ENCODE results near the gene EDDM3A. TPM values are rescaled to one million over a fixed set of nuclear protein-coding genes. Genes with fewer than 3 reads are reported as not detected.

The EDDM3A gene
- total RNA-seq, 1 donor from 2014 or later, result not detected

- H3K36me3 Mint-ChIP-seq (ENCODE audit: unreplicated experiment), result no peaks in the 10 kb centered on the region
- no peak for DNase-seq
- no peak for TF ChIP-seq CTCF (IDR thresholded peaks at IDR 0.05; ENCODE audit: partially characterized antibody, unreplicated experiment)
- H3K9me3 Mint-ChIP-seq (ENCODE audit: unreplicated experiment), result no peaks in the 10 kb centered on the region
- H3K4me3 Mint-ChIP-seq (ENCODE audit: unreplicated experiment), result no peak overlapping the region
- H3K27me3 Mint-ChIP-seq (ENCODE audit: unreplicated experiment), result no peaks in the 10 kb centered on the region
- no peak overlapping the region for H3K27ac Mint-ChIP-seq (ENCODE audit: unreplicated experiment)
- no peaks in the 10 kb centered on the region for H3K4me1 Mint-ChIP-seq (ENCODE audit: low read depth, unreplicated experiment)
These were observed 45.5 kb downstream of the EDDM3A start for GRCh38 chr14:20791187-20791586.

DNA sequence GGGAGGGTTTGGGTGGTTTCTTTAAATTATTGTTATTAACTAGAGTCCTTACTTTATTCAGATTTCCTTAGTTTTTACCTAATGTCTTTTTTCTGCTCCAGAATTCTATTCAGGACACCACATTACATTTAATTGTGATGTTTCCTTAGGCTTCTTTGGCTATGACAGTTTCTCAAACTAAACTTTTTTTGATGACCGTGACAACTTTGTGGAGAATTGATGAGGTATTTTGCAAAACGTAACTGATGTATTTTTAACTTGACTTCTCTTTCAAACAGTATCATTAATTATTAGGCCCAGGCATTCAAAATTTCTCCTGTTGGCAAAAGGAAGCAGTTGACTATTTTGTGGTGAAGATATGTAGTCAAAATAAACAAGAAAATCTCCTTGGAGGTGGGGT, 45.9 kb downstream of the EDDM3A start:
- H3K4me3 Mint-ChIP-seq (ENCODE audit: unreplicated experiment), result no peak overlapping the region
- H3K27ac Mint-ChIP-seq (ENCODE audit: unreplicated experiment), result no peak overlapping the region
- H3K9me3 Mint-ChIP-seq (ENCODE audit: unreplicated experiment), result no peaks in the 10 kb centered on the region
- TF ChIP-seq CTCF (IDR thresholded peaks at IDR 0.05; ENCODE audit: partially characterized antibody, unreplicated experiment), result no peak
- no peaks in the 10 kb centered on the region for H3K4me1 Mint-ChIP-seq (ENCODE audit: low read depth, unreplicated experiment)
- H3K27me3 Mint-ChIP-seq (ENCODE audit: unreplicated experiment), result no peaks in the 10 kb centered on the region
- no peaks in the 10 kb centered on the region for H3K36me3 Mint-ChIP-seq (ENCODE audit: unreplicated experiment)
- no peak for DNase-seq

- H3K27ac Mint-ChIP-seq (ENCODE audit: unreplicated experiment), result no peak overlapping the region
- no peaks in the 10 kb centered on the region for H3K4me1 Mint-ChIP-seq (ENCODE audit: low read depth, unreplicated experiment)
- H3K27me3 Mint-ChIP-seq (ENCODE audit: unreplicated experiment), result no peaks in the 10 kb centered on the region
- H3K36me3 Mint-ChIP-seq (ENCODE audit: unreplicated experiment), result no peaks in the 10 kb centered on the region
- H3K4me3 Mint-ChIP-seq (ENCODE audit: unreplicated experiment), result no peak overlapping the region
- DNase-seq, result no peak
- TF ChIP-seq CTCF (IDR thresholded peaks at IDR 0.05; ENCODE audit: partially characterized antibody, unreplicated experiment), result no peak
- no peaks in the 10 kb centered on the region for H3K9me3 Mint-ChIP-seq (ENCODE audit: unreplicated experiment)
These were observed 46.9 kb downstream of the EDDM3A start for GRCh38 chr14:20792556-20792955.

- Mint-ChIP-seq H3K4me3 (ENCODE audit: unreplicated experiment) (no peak overlapping the region), H3K4me1 (ENCODE audit: low read depth, unreplicated experiment) (peaks cover 6% of the 10 kb centered on the region), H3K36me3 (ENCODE audit: unreplicated experiment) (no peaks in the 10 kb centered on the region), H3K27me3 (ENCODE audit: unreplicated experiment) (no peaks in the 10 kb centered on the region), H3K9me3 (ENCODE audit: unreplicated experiment) (no peaks in the 10 kb centered on the region), H3K27ac (ENCODE audit: unreplicated experiment) (no peak overlapping the region)
- DNase-seq, result no peak
- TF ChIP-seq CTCF (IDR thresholded peaks at IDR 0.05; ENCODE audit: partially characterized antibody, unreplicated experiment), result no peak
These were observed 49.1 kb downstream of the EDDM3A start for GRCh38 chr14:20794644-20795369.

GRCh38 chr14:20797164-20797563, 51.5 kb downstream of the EDDM3A start:
- Mint-ChIP-seq H3K27ac (ENCODE audit: unreplicated experiment) (no peak overlapping the region), H3K4me3 (ENCODE audit: unreplicated experiment) (no peak overlapping the region), H3K4me1 (ENCODE audit: low read depth, unreplicated experiment) (peaks cover 7% of the 10 kb centered on the region), H3K27me3 (ENCODE audit: unreplicated experiment) (no peaks in the 10 kb centered on the region), H3K36me3 (ENCODE audit: unreplicated experiment) (no peaks in the 10 kb centered on the region), H3K9me3 (ENCODE audit: unreplicated experiment) (peaks cover 4% of the 10 kb centered on the region)
- TF ChIP-seq CTCF (IDR thresholded peaks at IDR 0.05; ENCODE audit: partially characterized antibody, unreplicated experiment), result no peak
- no peak for DNase-seq

Data from glutamatergic neuron (in vitro differentiated cells).